Peyer's patch (tissue), 4 donors: Measurements from ENCODE around the gene IPCEF1. TPM values are rescaled to one million over a fixed set of nuclear protein-coding genes. Genes with fewer than 3 reads are reported as not detected.
"Not testable (repeated sequence)": the region's sequence is repeated elsewhere in the genome, so short reads cannot be mapped to it uniquely, and the experiment has no call there.

ENCODE experiments used
- DNase-seq, 3 donors: peaks; one replicate each; pipeline ENCODE4 v3.0.0-alpha.2; 2017 to 2019
- H3K27ac ChIP-seq, 4 donors: fragments of 200-600 bp; sonication (generic); one replicate each; pipeline ENCODE4 v1.5.1; 2016 to 2019
- H3K27me3 ChIP-seq, 2 donors: fragments of 200-600 bp; sonication (generic); one replicate each; pipeline ENCODE4 v1.5.1; 2019
- H3K36me3 ChIP-seq, 3 donors: fragments of 200-600 bp; sonication (generic); one replicate each; pipeline ENCODE4 v1.5.1; 2016 to 2019
- H3K4me1 ChIP-seq, 4 donors: fragments of 200-600 bp; sonication (generic); one replicate each; pipeline ENCODE4 v1.5.1; 2016 to 2019
- H3K4me3 ChIP-seq, 4 donors: fragments of 200-600 bp; sonication (generic); 1 replicate in 3 of 4; 2 replicates in 1 of 4; pipeline ENCODE4 v1.5.1; 2016 to 2019; ENCODE audit warnings: mild to moderate bottlenecking in 1 of 4
- H3K9me3 ChIP-seq, 4 donors: fragments of 200-600 bp; sonication (generic); one replicate each; pipeline ENCODE4 v1.5.1; 2016 to 2019; ENCODE audit warnings: mild to moderate bottlenecking in 1 of 4
- CTCF ChIP-seq, 6 experiments: fragments of 450-650 bp in 4 of 6; fragments of 200-600 bp in 2 of 6; sonication (generic) in 1 of 6; IDR thresholded peaks; one replicate each; pipeline ENCODE4 v1.5.1; 2017 to 2019; ENCODE audit warnings: antibody characterized with exemption in 6 of 6, mild to moderate bottlenecking in 3 of 6, moderate library complexity in 1 of 6
- POLR2A ChIP-seq, 2 donors: fragments of 450-650 bp; IDR thresholded peaks; one replicate each; pipeline ENCODE4 v1.5.1; 2017; ENCODE audit warnings: antibody characterized with exemption in 2 of 2, mild to moderate bottlenecking in 2 of 2, moderate library complexity in 2 of 2
- total RNA-seq, 4 donors: library from RNA; depleted of rRNA; stranded (reverse); fragments of >200 nt; gene quantifications; one replicate each; pipeline ENCODE4 v1.1.0, GENCODE V29; 2016

The IPCEF1 gene
- total RNA-seq, 4 donors from 2014 or later, result 2.1 to 19.8 (median 9.4) TPM

GRCh38 chr6:154197196-154197860, 159.3 kb downstream of the IPCEF1 start:
- H3K4me3 ChIP-seq, result no peak overlapping the region
- DNase-seq, result no peak
- no peaks in the 10 kb centered on the region for H3K4me1 ChIP-seq
- no peak for TF ChIP-seq CTCF (IDR thresholded peaks at IDR 0.05)
- no peak for TF ChIP-seq POLR2A (IDR thresholded peaks at IDR 0.05)
- H3K9me3 ChIP-seq, result no peaks in the 10 kb centered on the region
- H3K27ac ChIP-seq, result no peak overlapping the region
- H3K27me3 ChIP-seq, result no peaks in the 10 kb centered on the region
- H3K36me3 ChIP-seq, result no peaks in the 10 kb centered on the region

GRCh38 chr6:154196333-154196885, 160.2 kb downstream of the IPCEF1 start:
- Histone ChIP-seq H3K4me3 (no peak overlapping the region), H3K27ac (no peak overlapping the region), H3K27me3 (no peaks in the 10 kb centered on the region), H3K4me1 (no peaks in the 10 kb centered on the region), H3K9me3 (no peaks in the 10 kb centered on the region), H3K36me3 (no peaks in the 10 kb centered on the region)
- DNase-seq, result no peak
- no peak for TF ChIP-seq POLR2A (IDR thresholded peaks at IDR 0.05)
- no peak for TF ChIP-seq CTCF (IDR thresholded peaks at IDR 0.05)

GRCh38 chr6:154187714-154188113, 168.9 kb downstream of the IPCEF1 start:
- Histone ChIP-seq H3K36me3 (no peaks in the 10 kb centered on the region), H3K27ac (no peak overlapping the region), H3K9me3 (no peaks in the 10 kb centered on the region), H3K4me3 (no peak overlapping the region), H3K4me1 (no peaks in the 10 kb centered on the region), H3K27me3 (no peaks in the 10 kb centered on the region)
- DNase-seq, result no peak
- TF ChIP-seq POLR2A (IDR thresholded peaks at IDR 0.05), result no peak
- TF ChIP-seq CTCF (IDR thresholded peaks at IDR 0.05), result no peak

GRCh38 chr6:154187203-154187602, 169.4 kb downstream of the IPCEF1 start:
- Histone ChIP-seq H3K4me1 (no peaks in the 10 kb centered on the region), H3K27me3 (no peaks in the 10 kb centered on the region), H3K27ac (no peak overlapping the region), H3K9me3 (no peaks in the 10 kb centered on the region), H3K36me3 (no peaks in the 10 kb centered on the region), H3K4me3 (no peak overlapping the region)
- DNase-seq, result no peak
- no peak for TF ChIP-seq CTCF (IDR thresholded peaks at IDR 0.05)
- TF ChIP-seq POLR2A (IDR thresholded peaks at IDR 0.05), result no peak

GRCh38 chr6:154179434-154179833, 177.2 kb downstream of the IPCEF1 start:
- H3K4me3 ChIP-seq, result no peak overlapping the region
- H3K9me3 ChIP-seq, result no peaks in the 10 kb centered on the region
- DNase-seq, result no peak

GRCh38 chr6:154172393-154172792, 184.2 kb downstream of the IPCEF1 start:
- not testable (repeated sequence) for H3K27me3 ChIP-seq, H3K9me3 ChIP-seq, H3K4me1 ChIP-seq, DNase-seq, H3K36me3 ChIP-seq, H3K4me3 ChIP-seq, H3K27ac ChIP-seq

More at GRCh38 chr6:154179434-154179833, 177.2 kb downstream of the IPCEF1 start:
- TF ChIP-seq CTCF (IDR thresholded peaks at IDR 0.05), result no peak
- TF ChIP-seq POLR2A (IDR thresholded peaks at IDR 0.05), result no peak
- H3K27me3 ChIP-seq, result no peaks in the 10 kb centered on the region
- H3K4me1 ChIP-seq, result no peaks in the 10 kb centered on the region
- no peak overlapping the region for H3K27ac ChIP-seq
- H3K36me3 ChIP-seq, result no peaks in the 10 kb centered on the region
